HCT116 (cell line): Measurements from ENCODE around the gene PROX1. TPM values are rescaled to one million over a fixed set of nuclear protein-coding genes. Genes with fewer than 3 reads are reported as not detected.

ENCODE experiments used
- ATAC-seq: fragments of 200-7000 bp; cut with Tn5 transposase; 2 replicates; pipeline ENCODE4 v1.9.1; 2020; ENCODE audit warnings: mild to moderate bottlenecking, moderate library complexity
- BruUV-seq: library from RNA; stranded (reverse); fragments of 400-500 nt; replicated peaks from 2 replicates; lab custom pipeline; 2021; lab: Mats Ljungman, UMichigan
- CTCF ChIA-PET: fragments of 300-600 bp; sonication (Branson Sonifier 250); formaldehyde crosslinking; loops from one replicate; lab custom pipeline; 2021; ENCODE audit warnings: antibody characterized with exemption; lab: Charles Lee
- POLR2A ChIA-PET: fragments of 300-600, 350-600 bp; sonication (Branson Sonifier 250); formaldehyde crosslinking; loops from one replicate; lab custom pipeline; 2021; ENCODE audit warnings: antibody characterized with exemption; lab: Charles Lee
- RAD21 ChIA-PET, 2 experiments: fragments of 300-600 bp; sonication (Branson Sonifier 250); formaldehyde crosslinking; loops; one replicate each; lab custom pipeline; 2023; ENCODE audit warnings: low total read pairs in 2 of 2; ENCODE audit not compliant: uncharacterized antibody in 2 of 2, unreplicated experiment in 2 of 2, low non-redundant PET in 1 of 2; lab: Charles Lee
- DNase-seq: peaks from one replicate; pipeline ENCODE4 v3.0.0-alpha.2; 2010; ENCODE audit warnings: low read depth, low spot score
- H2AFZ ChIP-seq: fragments of 200-600 bp; shearing (Covaris generic), sonication (generic); 2 replicates; pipeline ENCODE4 v1.6.1; 2017; ENCODE audit warnings: low read depth, mixed run types, mixed read lengths, antibody characterized with exemption, low read length; ENCODE audit not compliant: poor library complexity, severe bottlenecking
- H3K27ac ChIP-seq: 2 replicates; pipeline ENCODE4 v1.5.1; 2012; ENCODE audit warnings: low read depth, low read length
- H3K27me3 ChIP-seq: fragments of 200-600 bp; sonication (generic); 2 replicates; pipeline ENCODE4 v1.6.1; 2016; ENCODE audit warnings: mixed run types, low read length, mixed read lengths; ENCODE audit not compliant: insufficient read depth
- H3K36me3 ChIP-seq, 2 experiments: fragments of 200-500 bp in 1 of 2; fragments of 200-600 bp in 1 of 2; sonication (Bioruptor generic) in 1 of 2; sonication (generic) in 1 of 2; 2 replicates each; pipeline versions ENCODE4 v1.5.1 to v1.6.1; 2014 to 2016; ENCODE audit warnings: low read length in 2 of 2, inconsistent platforms in 1 of 2, mixed read lengths in 1 of 2, mixed run types in 1 of 2; ENCODE audit not compliant: insufficient read depth in 2 of 2, control insufficient read depth in 1 of 2
- H3K4me1 ChIP-seq, 2 experiments: fragments of 200-600 bp in 1 of 2; sonication (generic) in 1 of 2; 2 replicates each; pipeline versions ENCODE4 v1.5.1 to v1.6.1; 2012 to 2017; ENCODE audit warnings: low read length in 2 of 2, inconsistent platforms in 1 of 2, mild to moderate bottlenecking in 1 of 2, mixed read lengths in 1 of 2, mixed run types in 1 of 2, moderate library complexity in 1 of 2; ENCODE audit not compliant: insufficient read depth in 2 of 2, control insufficient read depth in 1 of 2
- H3K4me2 ChIP-seq: fragments of 200-600 bp; sonication (generic); 2 replicates; pipeline ENCODE4 v1.6.1; 2017; ENCODE audit warnings: mixed run types, low read length, mixed read lengths
- H3K4me3 ChIP-seq, 2 experiments: fragments of 200-600 bp in 1 of 2; sonication (generic) in 1 of 2; replicated peaks in 1 of 2; 2 replicates each; pipeline ENCODE4 v1.5.1; 2011 to 2016; ENCODE audit warnings: low read length in 2 of 2, control low read depth in 1 of 2, low read depth in 1 of 2, mild to moderate bottlenecking in 1 of 2, mixed read lengths in 1 of 2, mixed run types in 1 of 2
- H3K79me2 ChIP-seq: fragments of 200-600 bp; sonication (generic); 2 replicates; pipeline ENCODE4 v1.6.1; 2017; ENCODE audit warnings: mild to moderate bottlenecking, mixed run types, low read length, moderate library complexity, mixed read lengths; ENCODE audit not compliant: insufficient read depth
- H3K9ac ChIP-seq: fragments of 200-600 bp; sonication (generic); 2 replicates; pipeline ENCODE4 v1.6.1; 2016; ENCODE audit warnings: low read length, mixed read lengths
- H3K9me2 ChIP-seq: fragments of 200-600 bp; sonication (generic), shearing (Covaris generic); 2 replicates; pipeline ENCODE4 v1.6.1; 2017; ENCODE audit warnings: mixed run types, mild to moderate bottlenecking, moderate library complexity; ENCODE audit not compliant: insufficient read depth
- H3K9me3 ChIP-seq, 2 experiments: fragments of 200-500 bp in 1 of 2; fragments of 200-600 bp in 1 of 2; sonication (Bioruptor generic) in 1 of 2; sonication (generic) in 1 of 2; 2 replicates each; pipeline ENCODE4 v1.6.1; 2014 to 2017; ENCODE audit warnings: low read length in 2 of 2, mixed read lengths in 2 of 2, inconsistent platforms in 1 of 2, low read depth in 1 of 2, mild to moderate bottlenecking in 1 of 2, mixed run types in 1 of 2, moderate library complexity in 1 of 2; ENCODE audit not compliant: control insufficient read depth in 1 of 2, insufficient read depth in 1 of 2
- H4K20me1 ChIP-seq: fragments of 200-600 bp; sonication (generic), shearing (Covaris generic); 2 replicates; pipeline ENCODE4 v1.6.1; 2017; ENCODE audit warnings: mixed run types, mild to moderate bottlenecking, moderate library complexity; ENCODE audit not compliant: insufficient read depth
- FOSL1 ChIP-seq: IDR thresholded peaks from 2 replicates; pipeline ENCODE4 v1.6.1; 2012; ENCODE audit warnings: low read depth
- MAX ChIP-seq: IDR thresholded peaks from 2 replicates; pipeline ENCODE4 v1.6.1; 2012
- REST ChIP-seq: IDR thresholded peaks from 2 replicates; pipeline ENCODE4 v1.6.1; 2012; ENCODE audit warnings: low read depth
- SP1 ChIP-seq: IDR thresholded peaks from 2 replicates; pipeline ENCODE4 v1.6.1; 2012; ENCODE audit warnings: low read depth
- intact Hi-C: fragments of 100-400 bp; cut with micrococcal nuclease; formaldehyde crosslinking; loops from 2 replicates; pipeline ENCODE4 v1.10.0; 2022
- total RNA-seq: library from RNA; stranded (reverse); gene quantifications from one replicate; pipeline ENCODE4 v1.2.1, GENCODE V29; 2021; ENCODE audit not compliant: unreplicated experiment

Gene PROX1
- total RNA-seq, 1 experiment from 2014 or later: 0.22 TPM

- no peaks in the 10 kb centered on the region for H3K27me3 ChIP-seq
- ChIA-PET RAD21 (no interaction called here), POLR2A (no interaction called here)
Observed at GRCh38 chr1:213979751-213980586, 7.8 kb upstream of the PROX1 start.

More at GRCh38 chr1:213979751-213980586, 7.8 kb upstream of the PROX1 start:
- ATAC-seq (no peak), DNase-seq (no peak)
- CTCF ChIA-PET: no interaction called here
- no peaks in the 10 kb centered on the region for H3K36me3 ChIP-seq
- BruUV-seq: no TSS peak
- H3K4me3 ChIP-seq: no peak overlapping the region
- intact Hi-C loops: no loop called here
- TF ChIP-seq REST: no peak
- TF ChIP-seq SP1: no peak
- no peak for TF ChIP-seq FOSL1
- no peak for TF ChIP-seq MAX
- H3K4me2 ChIP-seq: no peak overlapping the region
- H3K27ac ChIP-seq: no peak overlapping the region
- H3K9me2 ChIP-seq: no peaks in the 10 kb centered on the region
- no peaks in the 10 kb centered on the region for H3K4me1 ChIP-seq
- H3K9ac ChIP-seq: no peak overlapping the region
- H3K9me3 ChIP-seq: no peaks in the 10 kb centered on the region
- H3K79me2 ChIP-seq: no peaks in the 10 kb centered on the region
- H4K20me1 ChIP-seq: no peaks in the 10 kb centered on the region
- no peak overlapping the region for H2AFZ ChIP-seq
